ENCODE results near the gene DSN1. TPM values are rescaled to one million over a fixed set of nuclear protein-coding genes. Genes with fewer than 3 reads are reported as not detected.

The DSN1 gene
- total and polyA plus RNA-seq, 7 donors: 4.4 to 11.7 (median 6.4) TPM

DNA sequence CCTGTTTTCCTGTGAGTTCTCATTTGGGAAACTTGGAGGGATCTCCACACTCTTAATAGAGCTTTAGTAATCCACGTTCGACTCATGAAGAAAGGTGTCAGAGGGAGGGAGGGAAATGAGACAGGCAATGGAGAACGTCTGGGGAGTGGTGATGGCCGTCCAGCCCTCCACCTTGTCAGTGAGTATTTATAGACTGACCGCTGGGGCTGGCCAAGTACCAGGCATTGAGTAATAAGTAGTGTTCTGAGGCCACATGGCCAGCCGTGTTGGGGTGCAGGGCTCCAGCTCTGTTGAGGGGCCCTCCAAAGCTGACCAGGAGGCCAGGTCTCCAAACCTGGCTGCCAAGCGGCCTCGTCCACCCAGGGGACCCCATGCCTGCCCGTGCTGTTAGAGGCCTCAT, 11.3 kb upstream of the DSN1 start:
- DNase-seq: peak; percentile 76
- intact Hi-C loops (cut with DNase I): no loop called here
- H3K9me3 ChIP-seq: no peaks in the 10 kb centered on the region
- H3K27me3 ChIP-seq: no peaks in the 10 kb centered on the region
- no peak for TF ChIP-seq POLR2A (IDR thresholded peaks at IDR 0.05)
- TF ChIP-seq POLR2AphosphoS5 (IDR thresholded peaks at IDR 0.05): no peak
- TF ChIP-seq, protein P1, sequence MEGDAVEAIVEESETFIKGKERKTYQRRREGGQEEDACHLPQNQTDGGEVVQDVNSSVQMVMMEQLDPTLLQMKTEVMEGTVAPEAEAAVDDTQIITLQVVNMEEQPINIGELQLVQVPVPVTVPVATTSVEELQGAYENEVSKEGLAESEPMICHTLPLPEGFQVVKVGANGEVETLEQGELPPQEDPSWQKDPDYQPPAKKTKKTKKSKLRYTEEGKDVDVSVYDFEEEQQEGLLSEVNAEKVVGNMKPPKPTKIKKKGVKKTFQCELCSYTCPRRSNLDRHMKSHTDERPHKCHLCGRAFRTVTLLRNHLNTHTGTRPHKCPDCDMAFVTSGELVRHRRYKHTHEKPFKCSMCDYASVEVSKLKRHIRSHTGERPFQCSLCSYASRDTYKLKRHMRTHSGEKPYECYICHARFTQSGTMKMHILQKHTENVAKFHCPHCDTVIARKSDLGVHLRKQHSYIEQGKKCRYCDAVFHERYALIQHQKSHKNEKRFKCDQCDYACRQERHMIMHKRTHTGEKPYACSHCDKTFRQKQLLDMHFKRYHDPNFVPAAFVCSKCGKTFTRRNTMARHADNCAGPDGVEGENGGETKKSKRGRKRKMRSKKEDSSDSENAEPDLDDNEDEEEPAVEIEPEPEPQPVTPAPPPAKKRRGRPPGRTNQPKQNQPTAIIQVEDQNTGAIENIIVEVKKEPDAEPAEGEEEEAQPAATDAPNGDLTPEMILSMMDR (IDR thresholded peaks at IDR 0.05): no peak
- TF ChIP-seq EP300 (IDR thresholded peaks at IDR 0.05): no peak
- H3K27ac ChIP-seq: peak overlapping the region; percentile 15 to 65 (median 40)
- WGBS, 2 donors: 84 to 89% methylated on average over 9 of the region's 9 CpGs
- H3K36me3 ChIP-seq: peaks cover 0 to 42% (median 17%) of the 10 kb centered on the region in 4 donors
- no peak overlapping the region for H3K4me3 ChIP-seq
- peaks cover 0 to 18% (median 10%) of the 10 kb centered on the region in 4 donors for H3K4me1 ChIP-seq

DNA sequence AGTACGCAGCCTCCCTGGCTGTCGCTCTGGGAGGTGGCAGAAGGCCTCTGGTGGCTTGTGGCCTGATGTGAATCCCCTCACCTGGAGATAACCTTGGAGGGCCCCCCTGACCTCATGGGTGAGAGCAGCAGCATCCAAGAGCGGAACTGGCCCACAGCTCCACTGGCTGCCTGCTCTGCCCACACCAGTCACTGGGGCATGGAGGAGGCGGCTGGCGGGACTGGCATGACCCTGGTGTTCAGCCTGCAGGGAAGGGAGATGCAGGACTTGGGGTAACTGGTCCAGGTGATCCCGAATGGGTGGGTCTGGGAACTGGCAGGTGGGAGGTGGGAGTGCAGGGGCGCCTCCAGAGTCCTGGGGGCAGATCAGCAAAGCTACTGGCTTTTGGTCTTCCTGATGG, 10.6 kb upstream of the DSN1 start:
- Histone ChIP-seq H3K9me3 (no peaks in the 10 kb centered on the region), H3K4me3 (no peak overlapping the region), H3K36me3 (peaks cover 0 to 39% (median 17%) of the 10 kb centered on the region in 4 donors), H3K27me3 (no peaks in the 10 kb centered on the region), H3K27ac (peak overlapping the region; percentile 15 to 65 (median 40)), H3K4me1 (peaks cover 0 to 18% (median 10%) of the 10 kb centered on the region in 4 donors)
- WGBS, 2 donors: 96 to 97% methylated on average over 7 of the region's 7 CpGs
- TF ChIP-seq, protein P1 (IDR thresholded peaks at IDR 0.05): no peak
- TF ChIP-seq POLR2A (IDR thresholded peaks at IDR 0.05) (no peak), EP300 (IDR thresholded peaks at IDR 0.05) (no peak), POLR2AphosphoS5 (IDR thresholded peaks at IDR 0.05) (no peak)
- intact Hi-C loops (cut with DNase I): no loop called here
- no peak for DNase-seq

DNA sequence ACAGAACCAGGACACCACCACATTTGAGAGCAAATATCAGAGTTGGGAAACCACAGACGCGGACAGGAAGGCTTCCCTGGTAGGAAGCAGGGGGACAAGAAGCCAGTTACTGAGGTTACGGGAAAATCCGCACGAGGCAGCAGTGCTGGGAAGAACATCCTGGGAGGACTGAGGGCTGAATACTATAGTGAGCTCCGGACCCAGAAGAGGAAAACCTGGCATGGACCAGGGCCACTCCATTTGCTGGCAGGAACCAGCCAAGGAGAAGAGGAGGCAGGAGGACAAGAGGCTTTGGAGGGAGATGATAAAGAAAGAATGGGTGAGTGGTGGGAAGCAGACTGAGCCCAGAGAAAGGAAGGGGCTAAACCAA, 6.1 kb upstream of the DSN1 start:
- H3K27ac ChIP-seq: no peak overlapping the region
- no peak for DNase-seq
- H3K27me3 ChIP-seq: no peaks in the 10 kb centered on the region
- no peaks in the 10 kb centered on the region for H3K9me3 ChIP-seq
- intact Hi-C loops (cut with DNase I): loop anchor here (10.0 kb wide), 2 partner anchors 45 to 205 kb away; partner anchors contain the start of gene TGIF2
- peaks cover 0 to 26% (median 3%) of the 10 kb centered on the region in 4 donors for H3K36me3 ChIP-seq
- WGBS, 2 donors: 86 to 87% methylated on average over 6 of the region's 6 CpGs
- peaks cover 0 to 26% (median 14%) of the 10 kb centered on the region in 4 donors for H3K4me1 ChIP-seq
- no peak overlapping the region for H3K4me3 ChIP-seq
- TF ChIP-seq POLR2AphosphoS5 (IDR thresholded peaks at IDR 0.05) (no peak), POLR2A (IDR thresholded peaks at IDR 0.05) (no peak), EP300 (IDR thresholded peaks at IDR 0.05) (no peak)
- TF ChIP-seq, protein P1 (IDR thresholded peaks at IDR 0.05): no peak

DNA sequence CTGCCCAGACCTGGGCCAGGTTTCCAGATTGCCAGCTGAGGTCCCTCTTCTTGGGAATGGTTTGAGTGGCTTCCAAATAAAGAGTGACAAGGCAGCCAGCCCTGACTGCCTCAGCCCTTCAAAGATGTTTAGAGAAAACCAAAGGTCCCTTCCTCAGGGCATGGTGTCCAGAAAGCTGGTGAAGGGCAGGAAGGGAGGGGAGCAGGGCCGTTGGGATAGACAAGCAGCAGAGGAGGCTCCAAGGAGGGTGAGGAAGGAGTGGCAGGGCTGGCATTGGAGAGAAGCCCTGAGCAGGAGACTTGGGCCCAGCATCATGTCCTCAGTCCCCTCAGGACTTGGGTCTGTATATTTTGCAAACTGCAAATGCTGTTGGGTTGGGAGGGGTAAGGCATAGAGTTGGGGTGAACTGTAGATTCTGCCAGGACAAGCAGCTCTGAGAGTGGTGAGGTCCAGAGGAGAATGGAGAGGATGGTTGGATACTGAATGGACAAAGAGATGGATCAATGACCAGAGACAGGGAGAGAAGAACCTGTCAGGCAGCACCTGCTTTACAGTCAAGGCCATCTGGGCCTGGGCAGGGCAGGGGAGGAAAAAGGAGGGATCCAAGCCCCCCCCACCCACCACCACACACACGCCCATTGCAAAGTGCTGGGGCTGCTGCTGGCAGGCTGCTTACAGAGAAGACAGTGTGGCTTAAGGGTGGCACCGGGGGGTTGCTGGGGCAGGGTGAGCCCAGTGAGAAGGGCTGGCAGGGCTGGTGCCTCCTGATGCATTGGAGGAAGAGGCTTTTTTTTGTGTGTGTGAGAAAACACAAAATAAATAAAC, 5.5 kb upstream of the DSN1 start:
- H3K27me3 ChIP-seq: no peaks in the 10 kb centered on the region
- H3K36me3 ChIP-seq: peaks cover 0 to 20% (median 3%) of the 10 kb centered on the region in 4 donors
- TF ChIP-seq POLR2AphosphoS5 (IDR thresholded peaks at IDR 0.05): no peak
- TF ChIP-seq, protein P1 (IDR thresholded peaks at IDR 0.05): no peak
- no peak for TF ChIP-seq EP300 (IDR thresholded peaks at IDR 0.05)
- no peak for TF ChIP-seq POLR2A (IDR thresholded peaks at IDR 0.05)
- intact Hi-C loops (cut with DNase I): loop anchor here (10.0 kb wide), 2 partner anchors 46 to 204 kb away; partner anchors contain the start of gene TGIF2
- peaks cover 0 to 24% (median 17%) of the 10 kb centered on the region in 4 donors for H3K4me1 ChIP-seq
- 52 to 77% methylated on average over 3 of the region's 3 CpGs for WGBS, 2 donors
- no peak for DNase-seq
- no peak overlapping the region for H3K4me3 ChIP-seq
- no peaks in the 10 kb centered on the region for H3K9me3 ChIP-seq
- H3K27ac ChIP-seq: no peak overlapping the region

Measured in sigmoid colon (tissue), 7 donors.